IPS-18c (cell line): ENCODE results near the gene AGAP3.

ENCODE experiments used
- H3K4me3 ChIP-seq: 2 replicates; pipeline ENCODE4 v1.7.0; 2013; ENCODE audit warnings: low read depth, mild to moderate bottlenecking, low read length, moderate library complexity; ENCODE audit not compliant: insufficient read depth
- H3K9me3 ChIP-seq: one replicate; pipeline ENCODE4 v1.6.1; 2013; ENCODE audit warnings: mild to moderate bottlenecking, low read length, moderate library complexity; ENCODE audit not compliant: control insufficient read depth, insufficient read depth

AGAP3 gene

DNA sequence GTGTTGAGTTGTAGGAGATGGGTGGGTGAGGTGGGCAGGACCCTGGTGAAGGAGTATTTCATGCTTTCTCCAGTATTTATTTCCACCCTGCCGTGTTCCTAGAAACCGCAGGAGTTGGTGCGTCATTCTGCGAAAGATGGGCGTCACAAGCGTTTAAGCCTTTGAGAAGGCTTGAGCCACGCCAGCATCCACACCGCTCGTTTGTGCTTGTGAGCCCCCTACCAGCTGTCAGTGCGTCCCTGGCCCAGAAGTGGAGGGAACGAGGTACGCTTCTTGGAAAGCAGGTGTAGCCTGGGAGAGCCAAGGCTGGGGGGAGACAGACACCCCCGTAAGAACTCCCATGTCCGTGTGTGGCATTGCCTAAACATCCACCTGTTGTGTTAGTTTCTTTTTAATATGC lies 5.7 kb downstream of the AGAP3 start:
- Histone ChIP-seq H3K4me3 (no peak overlapping the region), H3K9me3 (no peaks in the 10 kb centered on the region)

DNA sequence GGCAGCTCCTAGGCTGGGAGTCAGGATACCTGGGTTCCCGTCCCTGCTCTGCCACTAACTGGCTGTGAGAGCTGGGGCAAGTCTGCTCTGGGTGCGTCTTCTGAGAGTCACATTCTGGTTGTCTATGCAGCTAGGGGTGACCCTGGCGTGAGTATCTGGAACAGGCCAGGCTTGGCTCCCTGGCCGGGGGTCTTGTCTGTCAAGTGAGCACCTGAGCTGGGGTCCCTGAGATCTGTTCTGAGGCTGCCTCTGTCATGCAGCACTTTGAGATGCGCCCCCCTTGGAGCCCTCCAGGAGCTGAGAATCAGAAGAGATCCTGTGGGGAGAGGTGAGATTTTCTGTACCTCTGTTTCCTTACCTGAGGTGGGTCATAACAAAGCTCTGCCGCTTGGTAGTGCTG lies 7.5 kb downstream of the AGAP3 start:
- no peaks in the 10 kb centered on the region for H3K9me3 ChIP-seq

DNA sequence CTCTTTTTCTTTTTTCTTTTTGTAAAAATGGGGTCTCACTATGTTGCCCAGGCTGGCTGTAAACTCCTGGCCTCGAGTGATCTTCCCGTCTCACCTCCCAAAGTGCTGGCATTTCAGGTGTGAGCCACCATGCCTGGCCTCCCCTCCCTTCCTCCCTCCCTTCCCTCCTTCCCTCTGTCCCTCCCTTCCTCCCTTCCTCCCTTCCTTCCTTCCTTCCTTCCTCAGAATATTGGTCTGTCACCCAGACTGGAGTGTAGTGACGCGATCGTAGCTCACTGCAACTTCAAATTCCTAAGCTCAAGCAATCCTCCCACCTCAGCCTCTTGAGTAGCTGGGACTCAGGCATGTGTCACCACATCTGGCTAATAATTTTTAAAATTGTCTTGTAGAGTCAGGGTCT lies 8.4 kb downstream of the AGAP3 start:
- H3K4me3 ChIP-seq, result no peak overlapping the region
- no peaks in the 10 kb centered on the region for H3K9me3 ChIP-seq

More for the DNA sequence above, 7.5 kb downstream of the AGAP3 start:
- no peak overlapping the region for H3K4me3 ChIP-seq

DNA sequence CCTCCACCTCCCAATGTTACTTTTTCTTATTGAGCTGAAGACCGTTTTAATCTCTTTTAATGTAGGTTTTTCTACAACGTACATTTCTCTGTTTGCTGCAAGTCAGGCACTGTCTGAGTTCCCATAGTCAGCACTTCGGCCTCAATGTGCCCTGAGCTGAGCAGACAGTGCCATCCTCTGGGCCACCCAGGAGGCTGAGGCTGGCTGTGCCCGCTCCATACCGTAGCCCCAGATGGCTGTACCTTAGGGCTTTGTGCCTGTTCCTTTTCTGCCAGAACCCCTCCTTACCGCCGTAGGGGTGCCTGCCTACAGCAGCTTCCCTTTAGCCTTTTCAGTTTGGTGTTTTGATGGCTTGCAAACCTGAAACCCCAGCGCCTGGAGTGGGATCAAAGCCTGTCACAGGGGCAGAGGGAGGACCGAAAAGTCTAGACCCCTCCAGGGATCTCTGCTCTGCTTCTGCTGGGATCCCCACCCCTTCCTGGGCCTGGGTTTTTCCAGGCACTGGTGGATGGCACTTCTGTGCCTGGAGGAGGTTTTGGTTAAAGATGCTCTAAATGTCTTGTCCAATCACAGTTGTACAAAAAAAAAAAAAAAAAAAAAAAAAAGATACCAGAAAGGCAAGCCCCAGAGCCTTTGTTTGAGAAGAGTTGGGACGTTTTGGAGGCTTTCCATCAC lies 9.0 kb downstream of the AGAP3 start:
- Histone ChIP-seq H3K9me3 (no peaks in the 10 kb centered on the region), H3K4me3 (no peak overlapping the region)

DNA sequence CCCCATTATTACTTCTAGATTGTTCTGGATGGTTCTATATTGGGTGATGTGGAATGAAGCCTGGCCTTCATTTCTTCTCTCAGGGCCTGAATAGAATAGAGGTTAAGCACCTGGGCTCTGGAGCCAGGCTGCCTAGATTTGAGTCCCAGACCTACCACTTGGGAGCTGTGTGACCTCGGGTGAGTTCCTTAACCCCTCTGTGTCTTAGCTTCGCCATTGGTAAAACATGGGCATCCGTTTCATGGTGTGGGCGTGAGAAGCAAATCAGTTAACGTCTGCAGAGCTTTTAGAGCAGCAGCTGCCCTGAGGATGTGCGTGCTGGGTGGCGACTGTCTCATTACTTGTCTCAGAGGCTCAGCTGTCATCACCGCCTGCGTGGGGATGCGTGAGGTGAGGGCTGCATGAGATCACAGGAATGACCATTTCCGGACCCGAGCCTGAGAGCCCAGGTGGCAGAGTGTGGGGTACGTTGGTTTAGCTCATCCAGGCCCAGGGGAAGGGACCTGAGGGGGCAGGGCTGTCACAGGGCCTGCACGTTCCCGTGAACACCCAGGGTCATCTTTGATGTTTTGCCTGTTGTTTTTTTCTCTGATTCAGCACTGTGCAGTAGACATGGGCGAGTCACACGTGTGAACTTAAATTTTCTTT lies 9.7 kb downstream of the AGAP3 start:
- H3K4me3 ChIP-seq, result no peak overlapping the region
- no peaks in the 10 kb centered on the region for H3K9me3 ChIP-seq

DNA sequence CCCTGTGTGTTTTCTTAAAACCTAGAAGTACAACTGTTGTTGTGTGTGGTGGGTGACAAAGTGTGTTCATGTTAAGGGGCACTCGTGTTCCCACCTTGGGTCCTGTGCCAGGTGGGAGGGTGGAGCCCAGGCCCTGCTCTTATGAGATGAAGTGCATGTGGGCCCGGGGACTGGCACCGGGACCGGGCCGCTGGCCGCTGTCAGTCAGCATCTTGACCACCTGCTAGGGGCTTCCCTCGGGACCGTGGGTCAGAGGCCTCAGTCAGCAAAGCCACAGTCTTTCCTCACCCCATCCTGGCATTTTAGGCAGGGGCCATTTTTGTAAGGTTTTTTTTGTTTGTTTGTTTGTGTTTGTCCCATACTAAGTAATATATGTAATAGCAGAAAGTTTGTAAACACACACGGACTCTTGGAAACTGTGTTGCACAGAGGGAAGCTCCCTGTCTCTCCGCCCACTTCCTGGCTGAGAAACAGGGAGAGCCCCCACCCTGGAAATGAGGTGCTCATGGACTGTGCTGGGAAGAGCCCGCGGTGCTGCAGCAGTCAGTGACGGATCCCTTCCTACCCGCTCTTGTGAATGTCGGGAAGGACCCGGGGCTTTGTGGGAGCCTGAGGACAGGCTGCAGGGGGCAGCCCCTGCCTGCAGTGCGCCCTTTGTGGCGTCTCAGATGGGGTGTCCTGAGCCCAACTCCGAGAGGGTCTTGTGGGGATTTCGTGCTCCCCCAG lies 13.4 kb downstream of the AGAP3 start:
- Histone ChIP-seq H3K4me3 (no peak overlapping the region), H3K9me3 (no peaks in the 10 kb centered on the region)

DNA sequence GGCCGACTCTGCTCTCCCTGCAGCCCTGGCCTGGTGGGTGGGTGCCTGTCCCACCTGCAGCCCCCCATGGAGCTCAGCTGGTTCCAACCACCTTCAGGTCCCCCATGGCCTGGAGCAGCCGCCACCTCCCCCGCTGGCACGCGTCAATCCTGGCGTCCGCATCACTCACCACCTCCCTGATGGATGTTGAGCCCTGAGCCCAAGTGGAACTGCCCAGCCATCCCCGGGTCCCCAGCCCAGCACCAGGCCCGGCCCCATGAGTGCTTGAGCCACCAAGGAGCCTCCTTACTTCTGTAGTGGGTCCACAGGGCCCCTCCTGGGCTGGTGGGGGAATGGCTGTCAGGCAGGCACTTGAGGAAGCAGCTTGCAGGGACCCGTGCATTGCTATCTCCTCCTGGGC lies 14.6 kb downstream of the AGAP3 start:
- no peaks in the 10 kb centered on the region for H3K9me3 ChIP-seq
- no peak overlapping the region for H3K4me3 ChIP-seq

DNA sequence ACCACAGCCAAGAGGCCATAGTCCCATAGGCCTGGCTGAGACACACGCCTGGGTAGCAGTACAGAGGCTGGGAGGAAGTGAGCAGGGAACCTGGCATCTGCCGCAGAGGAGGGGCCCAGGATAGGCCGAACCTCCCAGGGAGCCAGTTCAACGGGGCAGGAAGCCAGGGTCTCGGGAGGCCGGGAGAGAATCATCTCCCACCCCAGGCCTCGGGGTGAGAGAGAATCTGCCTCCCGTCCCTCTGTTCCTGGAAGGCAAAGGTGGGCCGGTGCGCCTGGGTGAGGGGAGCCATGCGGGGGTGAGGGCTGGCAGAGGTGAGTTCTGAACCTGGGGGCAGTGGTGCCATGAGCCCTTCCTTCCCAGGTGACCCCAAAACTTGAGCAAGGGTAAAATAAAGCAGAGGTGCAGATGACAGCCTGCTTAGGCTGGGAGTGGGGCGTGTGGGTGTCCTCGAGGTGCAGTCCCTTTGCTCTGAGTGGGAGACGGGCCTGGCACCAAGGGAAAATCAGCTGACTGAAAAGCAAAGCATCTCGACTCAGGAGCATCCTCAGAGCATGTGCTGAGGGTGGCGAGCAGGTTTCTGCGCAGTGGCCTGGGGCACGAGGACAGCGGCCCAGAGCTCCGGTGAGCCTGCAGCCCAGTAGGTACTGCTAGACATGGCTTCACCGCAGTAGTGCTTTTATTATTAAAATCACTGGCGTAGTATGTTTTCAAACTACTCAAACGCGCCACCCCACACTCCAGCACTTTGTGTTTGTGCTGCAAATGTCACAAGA lies 15.5 kb downstream of the AGAP3 start:
- Histone ChIP-seq H3K9me3 (no peaks in the 10 kb centered on the region), H3K4me3 (no peak overlapping the region)

DNA sequence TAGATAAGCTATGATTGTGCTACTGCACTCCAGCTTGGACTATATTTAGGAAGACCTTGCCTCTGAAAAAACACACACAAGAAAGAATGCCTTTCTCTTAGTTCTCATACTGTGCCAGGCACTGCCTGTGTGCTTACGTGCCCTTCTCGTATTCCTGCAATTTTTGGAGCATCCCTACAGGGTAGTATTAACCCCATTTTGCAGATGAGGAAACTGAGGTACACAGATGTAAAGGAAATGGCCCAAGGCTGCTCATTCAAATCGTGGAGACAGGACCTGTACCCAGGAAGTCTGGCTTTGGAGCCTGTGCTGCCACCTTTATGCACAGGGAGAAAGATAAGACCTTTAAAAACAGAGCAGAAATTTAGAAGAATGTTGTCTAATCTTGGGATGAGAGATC lies 16.7 kb downstream of the AGAP3 start:
- Histone ChIP-seq H3K4me3 (no peak overlapping the region), H3K9me3 (no peaks in the 10 kb centered on the region)

DNA sequence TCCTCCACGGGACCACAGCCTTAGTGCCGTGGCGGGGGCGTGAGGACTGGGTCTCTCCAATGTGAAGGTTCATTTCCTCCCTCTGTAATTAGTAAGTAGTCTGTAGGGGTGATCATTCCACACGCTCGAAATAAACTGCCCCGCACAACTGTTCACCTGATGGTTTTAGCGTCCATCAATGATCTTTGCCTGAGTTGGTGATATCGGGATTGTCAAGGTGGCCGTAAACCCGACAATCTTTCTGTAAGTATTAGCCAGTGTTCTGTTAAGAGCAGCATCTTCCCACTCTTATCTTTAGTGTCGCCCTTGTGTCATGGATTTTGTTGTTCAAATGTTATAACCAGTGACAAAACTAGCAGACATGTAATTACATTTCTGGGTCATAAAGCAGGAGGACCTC lies 17.7 kb downstream of the AGAP3 start:
- Histone ChIP-seq H3K4me3 (no peak overlapping the region), H3K9me3 (no peaks in the 10 kb centered on the region)

DNA sequence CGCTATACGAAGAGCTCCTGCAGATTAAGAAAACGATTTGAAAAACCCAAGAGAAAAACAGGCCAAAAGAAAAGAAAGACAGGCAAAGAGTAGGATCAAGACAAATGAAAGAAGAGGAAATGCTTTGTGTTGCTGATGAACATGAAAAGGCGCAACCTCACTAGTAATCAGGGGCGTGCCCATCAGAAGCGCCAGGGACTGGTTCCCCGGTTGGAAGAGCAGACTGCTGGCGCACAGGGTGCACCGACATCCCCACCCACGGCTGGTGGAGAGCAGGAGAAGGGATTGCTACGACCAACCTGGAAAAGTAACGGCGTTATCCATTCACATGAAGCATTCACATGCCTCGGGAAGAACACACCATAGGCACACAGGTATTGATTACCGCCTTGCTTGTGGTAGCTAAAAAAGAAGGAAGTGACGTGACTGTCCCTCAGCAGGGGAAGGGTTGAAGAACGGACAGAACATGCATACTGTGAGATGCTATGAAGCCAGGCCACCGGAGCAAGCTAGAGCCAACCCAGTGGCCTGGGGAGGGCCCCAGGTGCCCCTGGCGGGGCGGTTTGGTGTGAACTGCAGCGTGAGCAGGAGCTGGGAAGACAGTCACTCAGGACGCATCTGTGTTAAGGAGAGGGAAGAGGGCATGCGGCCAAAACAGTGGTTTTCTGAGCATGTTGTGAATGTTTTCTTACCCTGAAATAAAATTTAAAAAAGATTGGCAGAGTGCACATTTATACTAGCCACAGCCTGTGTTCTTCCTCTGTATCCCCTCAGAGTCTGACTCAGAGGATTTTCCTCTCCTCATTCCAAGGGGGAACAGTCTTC lies 18.3 kb downstream of the AGAP3 start:
- Histone ChIP-seq H3K4me3 (no peak overlapping the region), H3K9me3 (no peaks in the 10 kb centered on the region)

DNA sequence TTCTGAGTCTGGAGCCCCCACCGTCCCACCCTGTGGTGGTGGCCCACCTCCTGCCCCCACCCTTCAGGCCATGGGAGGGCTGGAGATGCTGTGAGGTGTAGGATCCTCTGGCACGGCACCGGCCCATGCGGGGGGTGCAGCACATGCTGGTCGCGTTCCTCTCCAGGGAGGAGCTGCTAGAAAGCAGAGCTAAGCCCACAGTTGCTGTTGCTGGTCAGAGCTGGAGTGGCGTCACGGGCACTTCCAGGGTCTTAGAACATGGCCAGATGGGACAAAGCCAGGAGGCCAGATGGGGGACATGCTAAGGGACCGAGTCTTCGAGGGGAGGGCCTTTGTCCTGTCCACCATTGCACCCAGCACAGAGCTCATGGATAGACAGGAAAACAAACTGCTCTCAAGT lies 21.6 kb downstream of the AGAP3 start:
- H3K4me3 ChIP-seq, result no peak overlapping the region
- no peaks in the 10 kb centered on the region for H3K9me3 ChIP-seq

DNA sequence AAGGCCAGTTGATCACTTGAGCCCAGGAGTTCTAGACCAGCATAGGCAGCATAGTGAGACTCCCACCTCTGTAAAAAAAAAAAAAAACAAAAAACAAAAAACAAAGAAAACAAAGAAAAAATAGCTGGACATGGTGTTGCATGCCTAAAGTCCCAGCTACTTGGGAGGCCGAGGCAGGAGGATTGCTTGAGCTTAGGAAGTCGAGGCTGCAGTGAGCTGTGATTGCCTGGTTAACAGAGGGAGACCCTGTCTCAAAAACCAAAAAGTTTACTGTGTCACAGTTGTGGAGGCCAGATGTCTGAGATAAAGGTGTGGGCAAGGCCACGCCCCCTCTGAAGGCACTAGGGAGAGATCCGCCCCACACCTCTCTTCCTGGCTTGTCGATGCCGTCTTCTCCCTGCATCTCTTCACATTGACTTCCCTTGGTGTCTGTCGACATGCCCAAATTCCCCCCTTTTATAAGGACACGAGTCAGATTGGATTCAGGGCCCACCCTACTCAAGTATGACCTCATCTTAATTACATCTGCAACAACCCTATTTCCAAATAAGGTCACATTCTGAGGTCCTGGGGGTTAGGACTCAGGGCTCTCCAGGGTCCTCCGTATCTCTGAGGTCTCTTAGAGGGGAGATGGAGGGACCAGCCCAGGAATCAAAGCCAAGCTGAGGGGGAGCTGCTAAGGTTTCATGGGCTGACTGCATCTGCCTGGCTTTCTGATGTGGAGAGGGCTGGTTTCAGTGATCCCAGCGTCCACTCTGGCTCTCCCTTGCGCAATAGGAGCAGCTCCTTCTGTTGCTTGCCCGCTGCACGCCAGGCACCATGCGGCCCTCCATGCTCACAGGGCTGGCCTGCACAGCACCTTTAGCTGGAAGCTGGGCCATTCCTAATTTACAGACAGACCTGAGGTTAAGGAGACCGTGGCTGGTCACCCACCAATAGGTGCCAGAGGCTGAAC lies 23.1 kb downstream of the AGAP3 start:
- no peak overlapping the region for H3K4me3 ChIP-seq
- H3K9me3 ChIP-seq, result no peaks in the 10 kb centered on the region

DNA sequence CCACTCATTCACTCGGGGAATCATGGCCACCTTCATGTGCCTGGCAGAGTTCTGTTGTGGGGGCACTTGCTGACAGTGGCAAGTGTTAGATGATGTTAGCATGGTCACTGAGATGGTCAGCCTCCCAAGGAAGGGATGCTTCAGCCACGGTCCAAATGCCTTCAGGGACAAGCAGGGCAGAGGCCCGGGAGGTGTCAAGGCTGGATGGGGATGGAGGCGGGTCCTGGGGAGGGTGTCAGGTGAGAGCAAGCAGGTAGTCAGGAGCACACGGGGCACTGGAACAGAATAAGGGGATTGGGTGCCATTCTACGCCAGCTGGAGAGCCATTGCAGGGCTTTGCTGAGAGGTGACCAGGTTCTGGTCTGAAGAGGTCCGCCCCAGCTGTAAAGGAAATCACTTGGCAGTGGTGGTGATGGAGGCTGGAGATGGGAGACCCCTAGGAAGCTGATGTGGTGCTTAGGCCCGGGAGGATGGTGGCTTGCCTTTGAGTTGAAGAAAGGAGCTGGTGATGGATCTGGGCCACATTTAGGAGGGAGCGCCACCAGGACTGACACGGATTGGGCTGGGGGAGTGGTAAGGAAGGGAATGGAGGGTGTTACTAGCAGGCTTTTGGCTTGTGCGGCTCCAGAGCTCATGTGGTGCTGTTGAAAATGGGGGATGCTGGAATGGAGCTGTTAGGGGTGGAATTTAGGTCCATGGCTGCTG lies 24.1 kb downstream of the AGAP3 start:
- no peaks in the 10 kb centered on the region for H3K9me3 ChIP-seq
- no peak overlapping the region for H3K4me3 ChIP-seq

DNA sequence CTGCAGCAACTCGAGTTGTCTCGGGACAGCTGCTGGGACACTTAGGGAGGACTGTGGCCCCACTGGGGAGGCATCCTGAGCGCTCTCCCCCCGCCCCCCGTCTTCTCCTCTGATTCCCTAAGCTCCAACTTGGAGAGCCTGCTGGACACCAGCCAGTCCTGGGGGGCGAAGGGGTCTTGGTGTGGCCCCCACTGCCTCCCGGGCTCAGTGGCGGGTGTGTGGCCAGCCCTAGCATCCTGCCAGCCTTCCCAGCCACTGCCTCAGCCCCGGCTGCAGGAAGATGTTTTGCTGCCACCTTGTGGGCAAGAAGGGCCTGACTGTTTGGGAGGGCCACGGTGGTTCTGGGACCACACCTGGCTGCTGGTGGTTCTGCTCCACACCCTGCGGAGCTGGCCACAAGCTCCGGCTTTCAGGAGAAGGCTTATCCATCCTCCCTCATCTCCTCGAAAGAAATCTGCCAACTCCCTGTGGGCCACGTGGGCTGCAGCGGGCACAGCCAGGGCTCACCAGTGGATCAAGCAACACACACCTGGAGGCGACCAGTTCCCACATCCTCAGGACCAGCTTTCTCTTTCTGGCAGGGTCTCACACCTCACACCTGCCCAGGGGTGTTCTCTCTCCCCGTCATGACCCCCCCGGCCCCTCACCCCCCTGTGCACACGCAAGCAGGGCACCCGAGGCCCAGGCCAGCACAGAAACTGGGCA lies 24.8 kb downstream of the AGAP3 start:
- no peaks in the 10 kb centered on the region for H3K9me3 ChIP-seq
- no peak overlapping the region for H3K4me3 ChIP-seq
